Measurements from ENCODE around the gene NAALADL2. TPM values are rescaled to one million over a fixed set of nuclear protein-coding genes. Genes with fewer than 3 reads are reported as not detected.
"Not testable (repeated sequence)": the region's sequence is repeated elsewhere in the genome, so short reads cannot be mapped to it uniquely, and the experiment has no call there.

NAALADL2 gene
- total RNA-seq, 1 donor from 2014 or later, result 11.5 TPM

GRCh38 chr3:175127075-175127662 is 268.0 kb downstream of the NAALADL2 start:
- Histone ChIP-seq H3K9me3 (ENCODE audit: low read depth) (no peaks in the 10 kb centered on the region), H3K9ac (no peak overlapping the region), H3K4me1 (no peaks in the 10 kb centered on the region), H3K36me3 (no peaks in the 10 kb centered on the region), H3K4me2 (no peak overlapping the region), H3K4me3 (no peak overlapping the region), H3K79me2 (ENCODE audit: low read depth) (no peaks in the 10 kb centered on the region), H2AFZ (replicated peaks) (no peak overlapping the region), H4K20me1 (ENCODE audit: low read depth) (no peaks in the 10 kb centered on the region), H3K27ac (no peak overlapping the region), H3F3A (ENCODE audit: low read depth) (no peaks in the 10 kb centered on the region), H3K27me3 (no peaks in the 10 kb centered on the region)
- no peaks in the 10 kb centered on the region for H3K27me3 Mint-ChIP-seq (ENCODE audit: insufficient read depth, low read depth)
- no peak for DNase-seq (ENCODE audit: low spot score)
- H3K27ac Mint-ChIP-seq, result no peak overlapping the region
- H3K9me3 Mint-ChIP-seq, result peaks cover 6% of the 10 kb centered on the region
- TF ChIP-seq EZH2 (IDR thresholded peaks at IDR 0.05) (no peak), CTCF (IDR thresholded peaks at IDR 0.05) (no peak), EZH2phosphoT487 (IDR thresholded peaks at IDR 0.05) (no peak)
- H3K4me1 Mint-ChIP-seq, result no peaks in the 10 kb centered on the region
- H3K36me3 Mint-ChIP-seq, result no peaks in the 10 kb centered on the region
- H3K4me3 Mint-ChIP-seq, result no peak overlapping the region

GRCh38 chr3:175129126-175129525 is 270.0 kb downstream of the NAALADL2 start:
- no peaks in the 10 kb centered on the region for H3K27me3 Mint-ChIP-seq (ENCODE audit: insufficient read depth, low read depth)
- Histone ChIP-seq H4K20me1 (ENCODE audit: low read depth) (no peaks in the 10 kb centered on the region), H3K9ac (no peak overlapping the region), H3K4me3 (no peak overlapping the region), H3K79me2 (ENCODE audit: low read depth) (no peaks in the 10 kb centered on the region), H2AFZ (replicated peaks) (no peak overlapping the region), H3K4me2 (no peak overlapping the region), H3K36me3 (no peaks in the 10 kb centered on the region), H3K4me1 (no peaks in the 10 kb centered on the region), H3F3A (ENCODE audit: low read depth) (no peaks in the 10 kb centered on the region), H3K9me3 (ENCODE audit: low read depth) (no peaks in the 10 kb centered on the region), H3K27ac (no peak overlapping the region), H3K27me3 (no peaks in the 10 kb centered on the region)
- H3K4me1 Mint-ChIP-seq, result no peaks in the 10 kb centered on the region
- H3K9me3 Mint-ChIP-seq, result peaks cover 13% of the 10 kb centered on the region
- H3K27ac Mint-ChIP-seq, result no peak overlapping the region
- H3K4me3 Mint-ChIP-seq, result no peak overlapping the region
- TF ChIP-seq EZH2phosphoT487 (IDR thresholded peaks at IDR 0.05) (no peak), CTCF (IDR thresholded peaks at IDR 0.05) (no peak), EZH2 (IDR thresholded peaks at IDR 0.05) (no peak)
- DNase-seq (ENCODE audit: low spot score), result no peak
- peaks cover 2% of the 10 kb centered on the region for H3K36me3 Mint-ChIP-seq

- H3K36me3 ChIP-seq, result no peaks in the 10 kb centered on the region
- no peaks in the 10 kb centered on the region for H3K4me1 ChIP-seq
- no peak overlapping the region for H3K4me2 ChIP-seq
- TF ChIP-seq CTCF (IDR thresholded peaks at IDR 0.05) (no peak), EZH2 (IDR thresholded peaks at IDR 0.05) (no peak), EZH2phosphoT487 (IDR thresholded peaks at IDR 0.05) (no peak)
- no peaks in the 10 kb centered on the region for H4K20me1 ChIP-seq (ENCODE audit: low read depth)
- H3K27me3 Mint-ChIP-seq (ENCODE audit: insufficient read depth, low read depth), result no peaks in the 10 kb centered on the region
- H3K4me3 Mint-ChIP-seq, result no peak overlapping the region
- no peaks in the 10 kb centered on the region for H3K27me3 ChIP-seq
- no peaks in the 10 kb centered on the region for H3K4me1 Mint-ChIP-seq
- H3K27ac ChIP-seq, result no peak overlapping the region
- H3K9me3 ChIP-seq (ENCODE audit: low read depth), result no peaks in the 10 kb centered on the region
- H3K4me3 ChIP-seq, result no peak overlapping the region
- no peak overlapping the region for H3K9ac ChIP-seq
- no peak overlapping the region for H2AFZ ChIP-seq (replicated peaks)
- peaks cover 12% of the 10 kb centered on the region for H3K9me3 Mint-ChIP-seq
- no peak overlapping the region for H3K27ac Mint-ChIP-seq
- H3F3A ChIP-seq (ENCODE audit: low read depth), result no peaks in the 10 kb centered on the region
- no peak for DNase-seq (ENCODE audit: low spot score)
- peaks cover 2% of the 10 kb centered on the region for H3K36me3 Mint-ChIP-seq
- H3K79me2 ChIP-seq (ENCODE audit: low read depth), result no peaks in the 10 kb centered on the region
These were observed 270.4 kb downstream of the NAALADL2 start for GRCh38 chr3:175129571-175129970.

DNA sequence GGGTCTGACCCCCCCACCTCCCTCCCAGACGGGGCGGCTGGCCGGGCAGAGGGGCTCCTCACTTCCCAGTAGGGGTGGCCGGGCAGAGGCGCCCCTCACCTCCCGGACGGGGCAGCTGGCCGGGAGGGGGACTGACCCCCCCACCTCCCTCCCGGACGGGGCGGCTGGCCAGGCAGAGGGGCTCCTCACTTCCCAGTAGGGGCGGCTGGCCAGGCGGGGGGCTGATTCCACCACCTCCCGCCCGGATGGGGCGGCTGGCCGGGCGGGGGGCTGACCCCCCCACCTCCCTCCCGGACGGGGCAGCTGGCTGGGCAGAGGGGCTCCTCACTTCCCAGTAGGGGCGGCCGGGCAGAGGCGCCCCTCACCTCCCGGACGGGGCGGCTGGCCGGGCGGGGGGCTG is 272.7 kb downstream of the NAALADL2 start:
- not testable (repeated sequence) for H3K79me2 ChIP-seq (ENCODE audit: low read depth); H3K27ac Mint-ChIP-seq; H3K9ac ChIP-seq; H3K27me3 ChIP-seq; H3K4me2 ChIP-seq; H3K36me3 ChIP-seq; H4K20me1 ChIP-seq (ENCODE audit: low read depth); H3K4me3 ChIP-seq; H3K4me3 Mint-ChIP-seq; H3K36me3 Mint-ChIP-seq; H3K27ac ChIP-seq; H3K27me3 Mint-ChIP-seq (ENCODE audit: insufficient read depth, low read depth); H3F3A ChIP-seq (ENCODE audit: low read depth); H2AFZ ChIP-seq (replicated peaks); H3K4me1 ChIP-seq; H3K9me3 ChIP-seq (ENCODE audit: low read depth); H3K4me1 Mint-ChIP-seq; DNase-seq (ENCODE audit: low spot score)
- peaks cover 12% of the 10 kb centered on the region for H3K9me3 Mint-ChIP-seq

GRCh38 chr3:175132706-175133105 is 273.6 kb downstream of the NAALADL2 start:
- not testable (repeated sequence) for H2AFZ ChIP-seq (replicated peaks); DNase-seq (ENCODE audit: low spot score); H3K9me3 ChIP-seq (ENCODE audit: low read depth); H3K79me2 ChIP-seq (ENCODE audit: low read depth); H3K27ac Mint-ChIP-seq; H3K27me3 Mint-ChIP-seq (ENCODE audit: insufficient read depth, low read depth); H3K4me2 ChIP-seq; H3K36me3 ChIP-seq; H3K27ac ChIP-seq; H3F3A ChIP-seq (ENCODE audit: low read depth); H3K36me3 Mint-ChIP-seq; H4K20me1 ChIP-seq (ENCODE audit: low read depth); H3K4me3 Mint-ChIP-seq; H3K9ac ChIP-seq; H3K4me1 Mint-ChIP-seq; H3K27me3 ChIP-seq; H3K4me3 ChIP-seq; H3K4me1 ChIP-seq
- peaks cover 12% of the 10 kb centered on the region for H3K9me3 Mint-ChIP-seq

Measured in neural progenitor cell (in vitro differentiated cells).